Immature natural killer cell (primary cell): ENCODE results near the gene NTF3. TPM values are rescaled to one million over a fixed set of nuclear protein-coding genes. Genes with fewer than 3 reads are reported as not detected.

ENCODE experiments used
- DNase-seq, 3 donors: peaks; one replicate each; pipeline ENCODE4 v3.0.0; 2022; ENCODE audit warnings: mixed read lengths in 1 of 3
- H3K27ac Mint-ChIP-seq, 6 donors: one replicate each; pipeline ENCODE4 v1.8.0; 2020; ENCODE audit warnings: mixed read lengths in 6 of 6, mild to moderate bottlenecking in 5 of 6, inconsistent platforms in 4 of 6, moderate library complexity in 3 of 6
- H3K27me3 Mint-ChIP-seq, 3 donors: one replicate each; pipeline ENCODE4 v1.8.0; 2020 to 2021; ENCODE audit warnings: low read depth in 3 of 3, mild to moderate bottlenecking in 3 of 3, mixed read lengths in 3 of 3, moderate library complexity in 3 of 3, inconsistent platforms in 1 of 3
- H3K36me3 Mint-ChIP-seq, 3 donors: one replicate each; pipeline ENCODE4 v1.8.0; 2020; ENCODE audit warnings: mixed read lengths in 3 of 3, inconsistent platforms in 2 of 3, mild to moderate bottlenecking in 2 of 3
- H3K4me1 Mint-ChIP-seq, 2 donors: one replicate each; pipeline ENCODE4 v1.8.0; 2020; ENCODE audit warnings: inconsistent platforms in 2 of 2, mild to moderate bottlenecking in 2 of 2, mixed read lengths in 2 of 2, moderate library complexity in 1 of 2
- H3K4me3 Mint-ChIP-seq, 5 donors: one replicate each; pipeline ENCODE4 v1.8.0; 2020; ENCODE audit warnings: mild to moderate bottlenecking in 5 of 5, mixed read lengths in 5 of 5, inconsistent platforms in 3 of 5, moderate library complexity in 3 of 5
- H3K9me3 Mint-ChIP-seq, 6 donors: one replicate each; pipeline ENCODE4 v1.8.0; 2020; ENCODE audit warnings: mild to moderate bottlenecking in 6 of 6, mixed read lengths in 6 of 6, inconsistent platforms in 4 of 6, moderate library complexity in 3 of 6
- polyA plus RNA-seq, 3 donors: library from polyadenylated mRNA; unstranded; fragments of 300-500 nt; fragmentation: Illumina TruSeq; gene quantifications; one replicate each; pipeline ENCODE4 v1.2.3, GENCODE V29; 2021

Gene NTF3
- polyA plus RNA-seq, 3 donors from 2014 or later = not detected

DNA sequence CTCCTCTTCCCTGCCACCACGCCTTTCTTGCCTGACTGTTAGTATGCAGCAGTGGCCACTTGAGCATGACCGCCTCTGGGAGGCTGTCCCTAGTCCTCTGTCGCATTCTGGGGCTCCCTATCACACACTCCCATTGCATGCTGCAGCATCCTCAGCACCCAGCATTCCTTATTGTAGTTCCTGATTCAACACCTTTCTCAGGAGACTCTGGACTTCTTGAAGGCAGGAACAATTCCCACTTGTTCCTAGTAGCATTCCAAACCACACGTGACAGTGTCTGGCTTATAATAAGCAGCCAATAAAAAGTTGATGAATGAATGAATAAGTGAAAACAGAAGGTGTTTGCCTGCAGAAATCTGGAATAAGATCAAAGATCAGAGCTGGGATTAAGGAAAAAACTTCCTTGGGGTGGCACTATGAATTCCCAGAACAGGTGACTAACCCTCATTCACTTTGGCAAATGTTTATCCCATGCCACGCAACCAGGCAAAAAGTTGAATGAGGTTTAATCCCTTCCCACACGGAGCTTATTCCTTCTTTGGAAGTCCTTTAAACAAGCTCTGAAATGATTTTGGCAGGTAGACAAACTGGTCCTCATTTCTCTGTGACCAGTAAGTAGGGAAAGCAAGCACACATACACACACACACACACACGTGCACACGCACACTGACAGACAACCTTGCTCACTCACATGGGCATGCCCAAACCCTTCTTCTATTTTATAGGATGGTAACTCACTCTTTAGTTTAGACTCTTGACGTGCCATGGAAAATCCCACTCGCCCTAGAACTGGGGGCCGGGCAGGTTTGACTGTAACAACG is 26.5 kb downstream of the NTF3 start:
- Mint-ChIP-seq H3K4me3 (no peak overlapping the region), H3K9me3 (no peaks in the 10 kb centered on the region), H3K36me3 (no peaks in the 10 kb centered on the region), H3K27me3 (peaks cover 2 to 5% (median 5%) of the 10 kb centered on the region in 3 donors), H3K27ac (no peak overlapping the region), H3K4me1 (no peaks in the 10 kb centered on the region)
- DNase-seq = no peak

DNA sequence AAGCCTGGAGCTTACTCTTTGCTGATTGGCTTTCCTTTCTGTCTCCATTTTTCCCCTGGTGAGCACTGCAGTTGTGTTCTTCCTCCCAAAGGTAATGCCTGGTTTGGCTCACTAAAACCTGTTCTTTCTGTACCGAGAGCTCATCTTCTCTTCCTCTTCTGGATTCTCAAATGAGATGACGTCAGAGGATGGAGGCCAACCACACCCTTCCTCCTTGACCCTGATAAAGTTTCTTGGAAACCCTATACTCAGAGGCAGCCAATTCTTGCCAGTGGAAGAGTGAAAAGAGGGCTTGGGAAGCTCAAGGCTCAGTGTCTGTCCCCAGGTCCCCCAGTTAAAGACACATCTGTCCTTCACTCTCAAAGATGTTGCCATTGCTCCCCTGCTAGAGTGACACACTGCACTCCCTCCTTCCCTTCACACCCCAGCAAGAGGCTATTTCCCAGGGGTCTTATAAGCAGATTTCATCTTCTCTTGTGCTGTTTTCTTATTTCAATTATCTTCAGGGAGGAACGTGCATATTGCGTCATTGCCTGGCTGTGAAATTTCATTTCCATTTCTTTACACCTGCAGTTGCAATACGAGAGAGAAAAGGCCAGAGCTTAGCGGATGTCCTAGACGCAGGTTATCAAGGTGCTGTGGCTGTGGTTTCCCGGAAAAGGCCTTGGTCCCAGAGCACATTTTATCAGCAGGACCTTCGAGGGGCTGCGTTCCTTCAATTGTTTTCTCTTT is 27.3 kb downstream of the NTF3 start:
- H3K27ac Mint-ChIP-seq = no peak overlapping the region

GRCh38 chr12:5460817-5461216 is 28.9 kb downstream of the NTF3 start:
- H3K4me1 Mint-ChIP-seq = no peaks in the 10 kb centered on the region
- no peak overlapping the region for H3K4me3 Mint-ChIP-seq
- no peaks in the 10 kb centered on the region for H3K9me3 Mint-ChIP-seq
- H3K36me3 Mint-ChIP-seq = no peaks in the 10 kb centered on the region
- H3K27me3 Mint-ChIP-seq = peaks cover 2 to 5% (median 5%) of the 10 kb centered on the region in 3 donors
- H3K27ac Mint-ChIP-seq = no peak overlapping the region
- DNase-seq = no peak

More for the DNA sequence above, 27.3 kb downstream of the NTF3 start:
- Mint-ChIP-seq H3K4me3 (no peak overlapping the region), H3K36me3 (no peaks in the 10 kb centered on the region), H3K9me3 (no peaks in the 10 kb centered on the region), H3K27me3 (peaks cover 2 to 5% (median 5%) of the 10 kb centered on the region in 3 donors), H3K4me1 (no peaks in the 10 kb centered on the region)
- DNase-seq = no peak

DNA sequence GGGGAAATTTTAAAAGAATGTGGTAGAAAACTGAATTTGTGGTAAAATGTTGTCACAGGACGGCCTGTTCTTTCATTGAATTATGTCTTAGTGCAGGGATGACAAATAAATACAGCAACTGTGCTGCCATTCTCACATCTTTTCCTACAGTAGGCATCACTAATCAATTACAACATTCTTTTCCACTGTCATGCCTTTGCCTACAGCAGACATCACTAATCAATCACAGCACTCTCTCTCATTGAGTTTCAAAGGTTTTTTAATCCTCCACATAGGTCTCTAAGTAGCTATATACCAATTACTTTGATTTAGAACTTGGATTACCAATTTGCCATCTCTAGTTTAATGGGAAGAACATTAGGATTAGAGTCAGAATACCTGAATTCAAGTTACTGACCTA is 30.1 kb downstream of the NTF3 start:
- no peaks in the 10 kb centered on the region for H3K36me3 Mint-ChIP-seq
- H3K4me1 Mint-ChIP-seq = no peaks in the 10 kb centered on the region
- no peak overlapping the region for H3K4me3 Mint-ChIP-seq
- no peak for DNase-seq
- no peak overlapping the region for H3K27ac Mint-ChIP-seq
- no peaks in the 10 kb centered on the region for H3K9me3 Mint-ChIP-seq
- peaks cover 3 to 5% (median 5%) of the 10 kb centered on the region in 3 donors for H3K27me3 Mint-ChIP-seq

DNA sequence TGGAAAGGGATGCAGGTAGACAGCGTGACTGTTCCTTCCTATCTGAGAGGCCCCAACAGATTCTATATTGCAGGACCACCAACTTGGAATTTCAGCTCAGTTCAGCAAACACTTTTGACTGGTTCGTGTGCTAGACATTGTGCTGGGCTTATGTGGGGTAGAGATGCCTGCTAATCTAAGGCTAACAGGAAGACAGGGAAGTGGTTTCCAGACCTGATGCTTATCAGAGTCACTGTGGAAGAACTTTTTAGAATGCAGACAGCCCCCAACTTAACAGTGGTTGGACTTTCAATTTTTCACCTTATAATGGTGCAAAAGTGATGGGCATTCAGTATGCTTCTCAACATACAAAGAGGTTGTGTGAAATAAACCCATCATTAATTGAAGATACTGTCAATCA is 32.2 kb downstream of the NTF3 start:
- H3K36me3 Mint-ChIP-seq = no peaks in the 10 kb centered on the region
- no peak overlapping the region for H3K4me3 Mint-ChIP-seq
- H3K27ac Mint-ChIP-seq = no peak overlapping the region
- no peak for DNase-seq
- H3K9me3 Mint-ChIP-seq = no peaks in the 10 kb centered on the region
- peaks cover 3 to 8% (median 5%) of the 10 kb centered on the region in 3 donors for H3K27me3 Mint-ChIP-seq
- no peaks in the 10 kb centered on the region for H3K4me1 Mint-ChIP-seq

GRCh38 chr12:5465384-5465783 is 33.5 kb downstream of the NTF3 start:
- Mint-ChIP-seq H3K4me1 (no peaks in the 10 kb centered on the region), H3K36me3 (no peaks in the 10 kb centered on the region), H3K9me3 (no peaks in the 10 kb centered on the region), H3K4me3 (no peak overlapping the region), H3K27me3 (peaks cover 3 to 8% (median 3%) of the 10 kb centered on the region in 3 donors), H3K27ac (no peak overlapping the region)
- no peak for DNase-seq

GRCh38 chr12:5466521-5466960 is 34.6 kb downstream of the NTF3 start:
- Mint-ChIP-seq H3K36me3 (no peaks in the 10 kb centered on the region), H3K27me3 (peaks cover 3 to 5% (median 3%) of the 10 kb centered on the region in 3 donors), H3K27ac (no peak overlapping the region), H3K4me3 (no peak overlapping the region), H3K9me3 (no peaks in the 10 kb centered on the region), H3K4me1 (no peaks in the 10 kb centered on the region)
- DNase-seq = no peak

- Mint-ChIP-seq H3K9me3 (no peaks in the 10 kb centered on the region), H3K4me3 (no peak overlapping the region), H3K36me3 (no peaks in the 10 kb centered on the region), H3K4me1 (no peaks in the 10 kb centered on the region), H3K27me3 (peaks cover 1 to 8% (median 3%) of the 10 kb centered on the region in 3 donors), H3K27ac (no peak overlapping the region)
- DNase-seq = no peak
These were observed 36.0 kb downstream of the NTF3 start for GRCh38 chr12:5467931-5468330.

GRCh38 chr12:5470221-5470620 is 38.3 kb downstream of the NTF3 start:
- H3K4me1 Mint-ChIP-seq = no peaks in the 10 kb centered on the region
- H3K27me3 Mint-ChIP-seq = peaks cover 1 to 10% (median 8%) of the 10 kb centered on the region in 3 donors
- no peaks in the 10 kb centered on the region for H3K36me3 Mint-ChIP-seq
- no peaks in the 10 kb centered on the region for H3K9me3 Mint-ChIP-seq
- H3K4me3 Mint-ChIP-seq = no peak overlapping the region
- no peak for DNase-seq
- no peak overlapping the region for H3K27ac Mint-ChIP-seq

GRCh38 chr12:5470703-5471102 is 38.8 kb downstream of the NTF3 start:
- Mint-ChIP-seq H3K27ac (no peak overlapping the region), H3K27me3 (peaks cover 1 to 10% (median 8%) of the 10 kb centered on the region in 3 donors), H3K9me3 (no peaks in the 10 kb centered on the region), H3K36me3 (no peaks in the 10 kb centered on the region), H3K4me1 (no peaks in the 10 kb centered on the region), H3K4me3 (no peak overlapping the region)
- no peak for DNase-seq

- H3K36me3 Mint-ChIP-seq = no peaks in the 10 kb centered on the region
- H3K9me3 Mint-ChIP-seq = peaks cover 0 to 3% (median 0%) of the 10 kb centered on the region in 6 donors
- no peaks in the 10 kb centered on the region for H3K4me1 Mint-ChIP-seq
- DNase-seq = no peak
- H3K27me3 Mint-ChIP-seq = peaks cover 0 to 11% (median 8%) of the 10 kb centered on the region in 3 donors
- no peak overlapping the region for H3K27ac Mint-ChIP-seq
- no peak overlapping the region for H3K4me3 Mint-ChIP-seq
These were observed 41.3 kb downstream of the NTF3 start for GRCh38 chr12:5473076-5473782.

GRCh38 chr12:5473783-5474116 is 41.8 kb downstream of the NTF3 start:
- Mint-ChIP-seq H3K27me3 (peaks cover 0 to 11% (median 8%) of the 10 kb centered on the region in 3 donors), H3K4me1 (no peaks in the 10 kb centered on the region), H3K36me3 (no peaks in the 10 kb centered on the region), H3K9me3 (peaks cover 0 to 3% (median 0%) of the 10 kb centered on the region in 6 donors), H3K4me3 (no peak overlapping the region), H3K27ac (no peak overlapping the region)
- DNase-seq = no peak

DNA sequence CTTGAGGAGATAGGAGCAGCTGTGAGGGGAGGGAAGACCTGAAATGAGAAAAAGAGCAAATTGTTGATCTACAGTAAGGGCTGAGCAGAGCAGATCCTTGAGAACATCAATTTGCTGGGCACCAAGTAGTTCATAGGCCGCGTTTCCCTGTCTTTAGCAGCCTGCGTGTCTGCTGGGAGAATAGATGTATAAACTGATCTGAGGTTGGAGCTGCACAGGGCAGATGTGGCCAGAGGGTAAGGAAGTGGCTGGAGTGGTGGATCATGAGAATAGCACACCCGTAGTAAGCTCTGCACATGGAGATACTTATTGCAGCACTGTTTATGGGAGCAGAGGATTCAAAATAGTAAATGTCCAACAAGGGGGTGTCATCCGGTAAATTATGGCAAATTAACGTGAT is 44.4 kb downstream of the NTF3 start:
- no peak overlapping the region for H3K27ac Mint-ChIP-seq
- no peaks in the 10 kb centered on the region for H3K36me3 Mint-ChIP-seq

More for the DNA sequence above, 44.4 kb downstream of the NTF3 start:
- Mint-ChIP-seq H3K9me3 (peaks cover 0 to 3% (median 0%) of the 10 kb centered on the region in 6 donors), H3K27me3 (peaks cover 0 to 11% (median 4%) of the 10 kb centered on the region in 3 donors), H3K4me1 (no peaks in the 10 kb centered on the region), H3K4me3 (no peak overlapping the region)
- DNase-seq = no peak
